A673 (cell line): ENCODE results near the gene ADAMTSL2. TPM values are rescaled to one million over a fixed set of nuclear protein-coding genes. Genes with fewer than 3 reads are reported as not detected.

Source experiments
- BruUV-seq: library from RNA; stranded (reverse); fragments of 400-500 nt; replicated peaks from 2 replicates; lab custom pipeline; 2021; lab: Mats Ljungman, UMichigan
- CTCF ChIA-PET: fragments of 300-600 bp; sonication (Branson Sonifier 250); formaldehyde crosslinking; loops from one replicate; lab custom pipeline; 2022; ENCODE audit warnings: antibody characterized with exemption; lab: Charles Lee
- POLR2A ChIA-PET: fragments of 300-600 bp; sonication (Branson Sonifier 250); formaldehyde crosslinking; loops from one replicate; lab custom pipeline; 2022; ENCODE audit warnings: antibody characterized with exemption; ENCODE audit not compliant: low non-redundant PET; lab: Charles Lee
- DNase-seq: peaks from one replicate; pipeline ENCODE4 v3.0.0-alpha.2; 2015; ENCODE audit warnings: low spot score
- H3K27ac ChIP-seq: fragments of 200-600 bp; sonication (generic); 2 replicates; pipeline ENCODE4 v1.5.1; 2016; ENCODE audit warnings: mixed run types, low read depth, mild to moderate bottlenecking, mixed read lengths, antibody characterized with exemption, low read length; ENCODE audit not compliant: poor library complexity, severe bottlenecking
- H3K27me3 ChIP-seq: fragments of 200-600 bp; sonication (generic); replicated peaks from 2 replicates; pipeline ENCODE4 v1.6.1; 2017; ENCODE audit warnings: mixed run types, low read depth, mild to moderate bottlenecking, mixed read lengths, antibody characterized with exemption, low read length; ENCODE audit not compliant: insufficient read depth, poor library complexity
- H3K36me3 ChIP-seq: fragments of 200-600 bp; sonication (generic); 2 replicates; pipeline ENCODE4 v1.6.1; 2016; ENCODE audit warnings: mixed run types, mild to moderate bottlenecking, mixed read lengths, antibody characterized with exemption, low read length; ENCODE audit not compliant: insufficient read depth, poor library complexity, severe bottlenecking
- H3K4me1 ChIP-seq: fragments of 200-600 bp; sonication (generic); 2 replicates; pipeline ENCODE4 v1.6.1; 2017; ENCODE audit warnings: mixed run types, mild to moderate bottlenecking, mixed read lengths, antibody characterized with exemption, low read length; ENCODE audit not compliant: insufficient read depth, poor library complexity, severe bottlenecking
- H3K4me3 ChIP-seq: fragments of 200-600 bp; sonication (generic); 2 replicates; pipeline ENCODE4 v1.5.1; 2016; ENCODE audit warnings: low read depth, mixed run types, mild to moderate bottlenecking, mixed read lengths, low read length; ENCODE audit not compliant: poor library complexity, severe bottlenecking
- H3K9me3 ChIP-seq: fragments of 200-600 bp; sonication (generic); 2 replicates; pipeline ENCODE4 v1.6.1; 2016; ENCODE audit warnings: mixed run types, low read depth, mild to moderate bottlenecking, mixed read lengths, antibody characterized with exemption, low read length; ENCODE audit not compliant: poor library complexity, severe bottlenecking
- EZH2 ChIP-seq: fragments of 200-600 bp; sonication (generic); IDR thresholded peaks from 2 replicates; pipeline ENCODE4 v1.6.1; 2017; ENCODE audit warnings: borderline replicate concordance, low read depth, mild to moderate bottlenecking, mixed read lengths, antibody characterized with exemption, low read length; ENCODE audit not compliant: poor library complexity, severe bottlenecking
- intact Hi-C: fragments of 100-400 bp; cut with micrococcal nuclease; formaldehyde crosslinking; loops from one replicate; pipeline ENCODE4 v1.10.0; 2022; ENCODE audit not compliant: unreplicated experiment
- total RNA-seq: library from RNA; stranded (reverse); gene quantifications from 2 replicates; pipeline ENCODE4 v1.2.3, GENCODE V29; 2021
- TF ChIP-seq, protein P1 (sequence below): fragments of 300-800, 200-600 bp; sonication (generic); conservative IDR thresholded peaks from 2 replicates; pipeline ENCODE4 v1.5.1; 2017; ENCODE audit warnings: low read depth, mild to moderate bottlenecking, antibody characterized with exemption, low read length, moderate library complexity, mixed read lengths

ADAMTSL2 gene
- total RNA-seq, 1 experiment from 2014 or later = 0.06 TPM

DNA sequence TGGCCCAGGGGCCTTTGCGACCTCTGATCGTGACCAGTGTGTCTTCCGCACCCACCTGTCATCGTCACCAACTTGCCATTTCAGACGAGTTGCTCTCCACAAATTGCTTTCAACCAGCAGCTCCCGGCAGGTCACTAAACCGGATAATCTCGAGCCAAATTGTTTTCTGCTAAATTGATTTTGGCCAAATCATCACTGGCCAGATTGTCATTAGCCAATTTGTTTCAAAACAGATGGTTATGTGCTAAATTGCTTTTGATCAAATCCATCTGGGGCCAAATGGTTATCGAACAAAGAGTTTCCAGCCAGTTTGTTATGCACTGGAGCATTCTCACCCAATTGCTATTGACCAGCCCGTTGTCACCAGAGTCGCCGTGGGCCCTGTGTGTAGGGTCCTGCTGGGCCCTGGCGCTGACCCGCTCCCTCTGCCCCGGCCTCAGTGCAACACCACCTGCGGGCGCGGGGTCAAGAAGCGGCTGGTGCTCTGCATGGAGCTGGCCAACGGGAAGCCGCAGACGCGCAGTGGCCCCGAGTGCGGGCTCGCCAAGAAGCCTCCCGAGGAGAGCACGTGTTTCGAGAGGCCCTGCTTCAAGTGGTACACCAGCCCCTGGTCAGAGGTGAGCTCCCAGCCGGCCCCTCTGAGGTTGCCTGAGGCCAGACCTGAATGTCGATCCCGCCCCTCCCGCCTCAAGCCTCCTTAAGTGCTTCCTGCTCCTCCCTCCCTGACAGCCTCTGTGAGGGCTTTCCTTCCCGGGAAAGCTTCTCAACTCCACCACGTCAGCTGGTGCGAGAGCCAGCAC lies 35.6 kb downstream of the ADAMTSL2 start:
- Histone ChIP-seq H3K27ac (no peak overlapping the region), H3K36me3 (no peaks in the 10 kb centered on the region), H3K9me3 (no peaks in the 10 kb centered on the region), H3K4me3 (no peak overlapping the region), H3K27me3 (no peaks in the 10 kb centered on the region), H3K4me1 (no peaks in the 10 kb centered on the region)
- ChIA-PET CTCF (no interaction called here), POLR2A (no interaction called here)
- intact Hi-C loops = no loop called here
- TF ChIP-seq, protein P1, sequence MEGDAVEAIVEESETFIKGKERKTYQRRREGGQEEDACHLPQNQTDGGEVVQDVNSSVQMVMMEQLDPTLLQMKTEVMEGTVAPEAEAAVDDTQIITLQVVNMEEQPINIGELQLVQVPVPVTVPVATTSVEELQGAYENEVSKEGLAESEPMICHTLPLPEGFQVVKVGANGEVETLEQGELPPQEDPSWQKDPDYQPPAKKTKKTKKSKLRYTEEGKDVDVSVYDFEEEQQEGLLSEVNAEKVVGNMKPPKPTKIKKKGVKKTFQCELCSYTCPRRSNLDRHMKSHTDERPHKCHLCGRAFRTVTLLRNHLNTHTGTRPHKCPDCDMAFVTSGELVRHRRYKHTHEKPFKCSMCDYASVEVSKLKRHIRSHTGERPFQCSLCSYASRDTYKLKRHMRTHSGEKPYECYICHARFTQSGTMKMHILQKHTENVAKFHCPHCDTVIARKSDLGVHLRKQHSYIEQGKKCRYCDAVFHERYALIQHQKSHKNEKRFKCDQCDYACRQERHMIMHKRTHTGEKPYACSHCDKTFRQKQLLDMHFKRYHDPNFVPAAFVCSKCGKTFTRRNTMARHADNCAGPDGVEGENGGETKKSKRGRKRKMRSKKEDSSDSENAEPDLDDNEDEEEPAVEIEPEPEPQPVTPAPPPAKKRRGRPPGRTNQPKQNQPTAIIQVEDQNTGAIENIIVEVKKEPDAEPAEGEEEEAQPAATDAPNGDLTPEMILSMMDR = no peak
- no peak for TF ChIP-seq EZH2
- BruUV-seq = no TSS peak
- no peak for DNase-seq

DNA sequence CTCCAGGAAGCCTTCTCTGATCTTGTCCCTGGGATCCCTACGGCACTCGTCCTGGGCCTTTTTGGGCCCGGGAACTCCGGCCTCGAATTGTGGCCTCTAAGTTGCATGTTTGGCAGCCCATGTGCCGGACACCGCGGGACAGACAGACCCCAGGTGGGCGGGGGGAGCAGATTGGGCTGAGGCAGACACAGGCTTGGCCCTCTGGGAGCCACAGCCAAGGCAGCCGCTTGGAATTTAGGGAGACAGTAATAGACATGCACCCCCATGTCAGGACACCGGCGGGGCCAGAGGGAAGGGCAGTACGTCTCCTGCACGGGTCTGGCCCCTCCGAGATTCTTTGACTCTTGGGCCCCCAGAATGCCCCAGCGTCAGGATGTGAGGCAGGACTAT lies 36.2 kb downstream of the ADAMTSL2 start:
- no peak overlapping the region for H3K4me3 ChIP-seq
- POLR2A ChIA-PET = no interaction called here
- DNase-seq = no peak
- no peaks in the 10 kb centered on the region for H3K27me3 ChIP-seq
- H3K4me1 ChIP-seq = no peaks in the 10 kb centered on the region
- intact Hi-C loops = no loop called here
- CTCF ChIA-PET = no interaction called here
- no peak overlapping the region for H3K27ac ChIP-seq
- BruUV-seq = no TSS peak
- no peaks in the 10 kb centered on the region for H3K36me3 ChIP-seq
- no peak for TF ChIP-seq EZH2
- TF ChIP-seq, protein P1 = no peak
- no peaks in the 10 kb centered on the region for H3K9me3 ChIP-seq

DNA sequence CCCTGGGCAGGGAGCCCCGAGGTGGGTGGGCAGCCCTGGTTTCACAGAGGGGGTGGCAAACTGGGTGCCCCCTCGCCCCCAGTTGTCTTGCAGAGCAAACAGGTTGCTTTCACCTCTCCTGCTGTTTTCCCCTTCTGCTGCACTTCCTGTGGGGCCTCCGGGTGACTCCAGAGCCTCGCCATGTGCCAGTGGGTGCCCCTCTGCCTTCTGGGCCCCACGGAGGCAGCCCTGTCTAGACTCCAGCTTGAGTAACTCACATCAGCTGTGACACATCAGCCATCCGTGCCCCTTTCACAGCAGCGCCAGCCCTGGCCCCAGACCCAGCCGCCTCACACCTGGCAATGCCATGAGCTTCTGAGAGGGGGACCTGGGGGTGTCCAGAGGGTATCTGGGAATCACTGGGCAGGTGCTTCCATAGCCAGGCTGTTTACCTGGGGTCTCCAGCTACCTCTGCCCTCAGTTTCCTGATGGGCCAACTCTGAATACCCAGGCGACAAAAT lies 36.9 kb downstream of the ADAMTSL2 start:
- intact Hi-C loops = no loop called here
- TF ChIP-seq EZH2 = no peak
- TF ChIP-seq, protein P1 = no peak
- no peaks in the 10 kb centered on the region for H3K36me3 ChIP-seq
- H3K9me3 ChIP-seq = no peaks in the 10 kb centered on the region
- no peak for DNase-seq
- H3K27me3 ChIP-seq = no peaks in the 10 kb centered on the region
- H3K4me3 ChIP-seq = no peak overlapping the region
- CTCF ChIA-PET = no interaction called here
- no peaks in the 10 kb centered on the region for H3K4me1 ChIP-seq
- no peak overlapping the region for H3K27ac ChIP-seq
- POLR2A ChIA-PET = no interaction called here
- no TSS peak for BruUV-seq
